ENCODE results near the gene SGSH.
A peak's percentile ranks its signal among the peaks of the same experiment; 100 is the strongest.
"Not testable (repeated sequence)": the region's sequence is repeated elsewhere in the genome, so short reads cannot be mapped to it uniquely, and the experiment has no call there.

The SGSH gene

DNA sequence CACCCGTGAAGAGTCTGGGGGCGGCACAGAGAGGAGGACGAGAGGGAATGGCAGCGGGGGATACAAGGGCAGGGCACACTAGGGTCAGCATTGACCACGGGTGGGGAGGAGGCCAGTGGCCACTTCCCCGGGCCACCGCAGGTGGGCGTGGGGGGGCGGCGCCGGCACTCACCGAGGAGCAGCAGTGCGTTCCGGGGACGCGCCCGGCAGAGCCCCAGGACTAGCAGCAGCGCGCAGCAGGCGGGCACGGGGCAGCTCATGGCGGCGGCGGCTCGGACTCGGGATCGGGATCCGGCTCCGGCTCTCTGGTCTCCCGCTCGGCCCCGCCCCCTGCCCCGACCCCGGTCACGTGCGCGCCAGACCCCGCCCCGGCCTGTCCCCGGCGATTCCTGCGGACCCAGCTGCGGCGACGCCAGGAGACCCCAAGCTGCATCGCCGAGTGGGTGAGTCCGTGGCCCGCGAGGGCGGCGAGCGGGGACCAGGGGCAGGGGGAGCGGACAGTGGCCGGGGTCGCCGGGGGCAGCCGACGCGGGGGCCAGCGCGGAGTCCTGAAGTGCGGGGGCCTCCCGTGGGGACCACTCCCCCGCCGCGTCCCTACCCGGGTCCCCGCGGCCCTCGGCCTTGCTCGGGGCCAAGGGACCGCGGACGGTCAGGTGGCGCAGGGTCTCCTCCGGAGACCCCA, at the start of gene SGSH, which contains the start of gene SLC26A11:
SGSH (minus strand) TSS at position 280 of the 682 bp plus-strand sequence; CDS start at position 260, 20 bp downstream.
SLC26A11 (plus strand) TSS at position 374 of the 682 bp plus-strand sequence. CDS start 1,134 bp downstream, outside the sequence.
- peak; percentile 16 to 54 for DNase-seq

DNA sequence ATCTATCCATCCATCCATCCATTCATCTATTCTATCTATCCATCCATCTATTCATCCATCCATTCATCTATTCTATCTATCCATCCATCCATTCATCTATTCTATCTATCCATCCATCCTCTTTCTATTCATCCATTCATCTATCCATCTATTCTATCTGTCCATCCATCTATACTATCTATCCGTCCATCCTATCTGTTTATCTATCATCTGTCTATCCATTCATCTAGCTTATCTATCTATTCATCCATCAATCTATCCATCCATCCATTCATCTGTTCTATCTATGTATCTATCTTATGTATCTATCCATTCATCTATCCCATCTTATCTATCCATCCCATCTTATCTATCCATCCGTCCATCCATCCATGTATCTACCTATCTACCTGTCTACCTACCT, 49.3 kb upstream of the SGSH start:
- DNase-seq: no peak

DNA sequence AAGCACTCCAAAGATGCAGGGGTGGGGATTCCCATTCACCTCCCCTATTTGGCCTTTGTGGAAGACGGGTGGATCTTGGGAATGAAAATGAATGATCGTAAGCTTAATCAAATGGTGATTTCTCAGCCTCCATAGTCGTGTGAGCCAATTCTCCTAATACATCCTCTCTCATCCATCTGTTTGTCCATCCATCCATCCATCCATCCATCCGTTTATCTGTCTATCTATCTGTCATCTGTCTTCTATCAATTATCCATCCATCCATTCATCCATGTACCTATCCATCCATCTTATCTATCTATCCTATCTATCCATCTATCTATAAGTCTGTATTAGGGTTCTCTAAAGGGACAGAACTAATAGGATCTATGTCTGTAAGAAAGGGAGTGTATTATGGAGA, 48.3 kb upstream of the SGSH start:
- no peak for DNase-seq

DNA sequence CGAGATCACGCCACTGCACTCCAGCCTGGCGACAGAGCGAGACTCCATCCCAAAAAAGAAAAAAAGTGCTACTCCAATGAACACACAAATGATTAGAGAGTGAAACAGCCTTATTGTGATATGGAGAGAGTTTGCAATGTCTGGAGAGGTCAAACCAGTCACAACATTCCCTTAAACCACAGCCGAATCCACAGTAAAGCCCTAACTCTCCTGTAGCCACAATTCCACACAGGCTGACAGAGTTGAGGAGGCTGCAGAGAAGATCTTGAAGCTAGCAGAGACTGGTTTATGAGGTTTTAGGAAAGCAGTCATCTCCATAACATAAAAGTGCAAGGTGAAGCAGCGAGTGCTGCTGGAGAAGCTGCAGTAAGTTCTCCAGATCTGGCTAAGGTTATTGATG, 47.3 kb upstream of the SGSH start:
- no peak for DNase-seq

DNA sequence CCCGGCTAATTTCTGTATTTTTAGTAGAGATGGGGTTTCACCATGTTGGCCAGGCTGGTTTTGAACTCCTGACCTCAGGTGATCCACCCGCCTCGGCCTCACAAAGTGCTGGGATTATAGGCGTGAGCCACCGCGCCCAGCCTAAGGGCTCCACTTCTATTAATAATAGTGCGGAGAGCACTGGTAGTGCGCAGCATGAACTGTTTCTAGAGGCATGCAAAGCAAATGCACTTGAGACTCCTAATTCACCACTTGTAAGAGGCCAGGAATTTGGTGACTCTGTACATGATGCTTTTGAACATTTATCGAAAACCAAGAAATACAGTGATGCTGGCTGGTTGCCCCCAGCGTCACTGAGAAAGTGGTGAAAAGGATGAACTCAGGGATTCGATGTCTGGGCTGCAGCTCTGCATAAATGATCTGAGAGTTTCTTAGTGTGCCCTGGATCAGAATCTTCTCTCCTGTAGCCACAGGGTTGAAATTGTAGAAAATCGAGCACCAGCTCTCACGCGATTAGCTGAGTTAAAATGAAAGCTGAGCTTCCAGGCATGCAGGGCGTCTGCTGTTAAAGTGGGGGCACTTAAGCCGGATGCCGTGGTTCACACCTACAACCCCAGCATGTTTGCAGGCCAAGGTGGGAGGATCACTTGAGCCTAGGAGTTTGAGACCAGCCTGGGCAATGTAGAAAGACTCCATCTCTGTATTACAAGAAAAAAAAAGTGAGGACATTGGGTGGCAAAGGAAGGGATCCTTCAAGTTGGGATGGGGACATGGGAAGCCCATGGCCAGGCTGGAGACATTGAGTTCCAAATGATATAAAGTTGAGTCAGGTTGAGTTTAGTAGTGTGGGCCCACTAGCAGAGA, 45.3 kb upstream of the SGSH start:
- DNase-seq: no peak

DNA sequence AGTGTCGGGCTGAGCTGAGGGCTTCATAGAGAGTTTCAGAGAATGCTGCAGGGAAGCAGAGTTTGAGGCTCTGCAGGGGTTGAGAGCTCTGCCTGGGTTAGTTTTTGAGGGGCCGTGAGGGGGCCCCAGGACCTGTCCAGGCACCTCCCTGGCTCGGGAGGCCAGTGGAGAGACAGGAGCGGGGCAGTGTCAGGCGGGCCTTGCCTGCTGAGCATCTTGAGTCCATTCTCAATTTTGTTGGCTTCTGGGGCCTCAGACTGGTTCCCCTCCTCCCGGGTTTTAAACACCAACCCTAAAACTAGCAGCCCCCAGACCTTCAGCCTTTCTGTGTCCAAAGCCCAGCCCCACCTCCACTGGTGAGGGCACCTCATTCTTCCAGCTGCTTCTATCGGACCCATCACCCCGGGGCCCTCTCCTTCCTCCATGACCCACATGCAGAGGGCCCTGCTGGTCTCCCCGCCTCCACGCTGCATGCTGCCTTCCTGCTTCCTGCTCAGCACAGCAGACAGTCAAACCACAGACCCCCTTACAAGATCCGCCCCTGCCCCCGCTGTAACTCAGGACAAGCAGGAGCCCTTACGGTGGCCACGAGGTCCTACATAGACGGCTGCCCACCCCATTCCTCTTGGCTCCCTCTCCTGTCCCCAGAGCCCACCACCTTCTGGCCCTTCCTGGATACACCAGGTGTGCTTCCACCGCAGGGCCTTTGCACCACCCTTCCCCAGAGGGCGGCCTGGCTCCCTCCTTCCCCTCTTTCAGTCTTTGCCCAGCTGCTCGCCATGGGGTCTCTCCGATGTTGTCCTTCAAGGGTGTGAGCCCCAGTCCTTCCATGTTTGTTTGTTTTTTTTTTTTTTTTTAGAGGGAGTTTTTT, 44.3 kb upstream of the SGSH start:
- DNase-seq: no peak

DNA sequence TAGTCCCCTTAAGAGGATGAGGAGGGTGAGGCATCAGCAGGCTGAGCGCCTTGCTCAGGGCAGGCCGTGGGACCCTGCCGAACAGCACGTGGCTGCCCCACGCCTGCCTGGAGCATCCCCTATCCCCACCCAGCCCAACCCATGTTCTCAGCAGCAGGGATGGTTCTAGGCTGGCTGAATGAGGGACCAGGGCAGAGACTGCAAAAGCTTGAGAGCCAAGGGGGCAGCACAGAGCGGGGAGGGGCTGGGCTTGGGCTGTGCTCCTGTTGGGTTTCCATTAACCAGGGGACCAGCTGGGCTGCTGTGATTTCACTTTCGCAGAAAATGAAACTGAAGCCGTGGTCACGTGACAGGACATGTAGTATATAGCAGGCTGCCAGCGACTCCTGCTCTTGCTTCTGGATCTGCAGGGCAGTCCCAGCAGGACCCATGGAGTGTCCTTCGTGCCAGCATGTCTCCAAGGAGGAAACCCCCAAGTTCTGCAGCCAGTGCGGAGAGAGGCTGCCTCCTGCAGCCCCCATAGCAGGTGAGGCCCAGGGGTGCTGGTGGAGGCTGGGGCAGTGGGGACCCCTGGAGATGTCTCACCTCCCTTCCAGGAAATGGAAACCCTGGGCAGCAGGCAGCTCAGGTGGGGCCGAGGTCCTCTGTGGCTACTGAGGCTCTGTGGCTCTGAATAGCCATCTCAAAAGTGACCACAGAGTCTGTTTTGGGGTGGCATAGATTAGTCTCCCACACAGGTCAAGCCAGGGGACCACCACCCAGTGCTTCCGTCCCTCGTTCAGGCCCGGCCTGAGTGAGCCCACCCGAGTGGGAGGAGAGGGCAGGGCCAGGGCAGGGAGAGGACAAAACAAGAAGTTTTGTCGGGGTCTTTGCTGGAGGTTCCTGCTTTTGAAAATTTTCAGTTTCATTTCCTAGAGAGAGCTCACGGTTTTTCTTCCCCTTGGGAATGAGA, 43.4 kb upstream of the SGSH start:
- no peak for DNase-seq

DNA sequence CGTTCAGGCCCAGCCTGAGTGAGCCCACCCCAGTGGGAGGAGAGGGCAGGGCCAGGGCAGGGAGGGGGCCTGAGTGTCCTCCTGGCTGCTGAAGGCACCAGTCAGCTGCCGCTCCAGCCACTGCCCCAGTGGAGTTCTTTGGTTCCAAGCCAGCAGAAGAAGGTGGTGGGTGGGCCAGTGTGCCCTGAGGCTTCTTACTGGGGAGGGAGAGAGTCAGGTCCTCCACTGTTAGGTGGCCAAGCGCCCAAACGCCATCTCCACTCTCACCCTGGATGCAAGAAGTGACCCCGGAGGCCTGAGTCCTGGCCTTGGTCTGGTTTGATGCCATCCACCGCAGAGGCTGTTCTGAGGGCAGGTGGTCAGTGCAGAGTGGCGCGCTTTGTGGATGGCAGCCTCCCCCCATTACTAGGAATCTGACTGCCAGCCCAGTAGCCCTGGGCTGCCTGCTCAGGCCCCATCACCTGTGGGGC, 42.7 kb upstream of the SGSH start:
- DNase-seq: no peak

DNA sequence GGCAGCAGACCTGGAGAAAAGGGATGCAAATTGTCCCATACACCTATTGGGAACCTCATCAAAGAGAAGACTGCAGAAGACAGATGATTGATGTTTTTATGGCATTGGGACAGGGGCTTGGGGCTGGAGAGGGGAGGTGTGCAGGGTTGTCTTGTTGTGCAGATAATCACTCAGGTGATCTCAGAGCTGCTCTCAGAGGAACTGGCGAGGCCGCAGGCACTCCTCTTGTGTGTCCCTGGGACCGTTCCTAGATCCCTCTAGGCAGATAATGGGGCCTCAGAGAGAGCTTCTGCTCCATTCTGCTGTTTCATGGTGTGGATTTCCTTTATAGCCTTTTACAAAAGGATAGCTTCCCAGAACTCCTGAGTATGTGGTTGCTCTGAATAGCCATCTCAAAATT, 42.2 kb upstream of the SGSH start:
- DNase-seq: no peak

DNA sequence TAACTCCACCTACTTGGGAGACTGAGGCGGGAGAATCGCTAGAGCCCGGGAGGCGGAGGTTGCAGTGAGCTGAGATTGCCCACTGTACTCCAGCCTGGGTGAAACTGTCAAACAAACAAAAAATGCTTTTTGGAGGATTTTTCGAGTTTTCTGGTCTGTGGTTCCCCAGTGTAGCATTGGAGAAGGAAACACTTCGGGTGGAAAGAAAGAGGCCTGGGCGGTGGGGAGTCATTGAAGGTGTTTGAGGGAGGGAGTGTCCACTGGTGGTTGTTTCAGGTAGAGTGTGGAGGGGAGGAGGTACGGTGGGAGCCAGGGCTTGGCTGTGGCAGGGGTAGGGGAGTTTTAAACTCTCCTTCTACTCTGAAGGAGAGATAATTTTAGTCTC, 41.8 kb upstream of the SGSH start:
- no peak for DNase-seq

DNA sequence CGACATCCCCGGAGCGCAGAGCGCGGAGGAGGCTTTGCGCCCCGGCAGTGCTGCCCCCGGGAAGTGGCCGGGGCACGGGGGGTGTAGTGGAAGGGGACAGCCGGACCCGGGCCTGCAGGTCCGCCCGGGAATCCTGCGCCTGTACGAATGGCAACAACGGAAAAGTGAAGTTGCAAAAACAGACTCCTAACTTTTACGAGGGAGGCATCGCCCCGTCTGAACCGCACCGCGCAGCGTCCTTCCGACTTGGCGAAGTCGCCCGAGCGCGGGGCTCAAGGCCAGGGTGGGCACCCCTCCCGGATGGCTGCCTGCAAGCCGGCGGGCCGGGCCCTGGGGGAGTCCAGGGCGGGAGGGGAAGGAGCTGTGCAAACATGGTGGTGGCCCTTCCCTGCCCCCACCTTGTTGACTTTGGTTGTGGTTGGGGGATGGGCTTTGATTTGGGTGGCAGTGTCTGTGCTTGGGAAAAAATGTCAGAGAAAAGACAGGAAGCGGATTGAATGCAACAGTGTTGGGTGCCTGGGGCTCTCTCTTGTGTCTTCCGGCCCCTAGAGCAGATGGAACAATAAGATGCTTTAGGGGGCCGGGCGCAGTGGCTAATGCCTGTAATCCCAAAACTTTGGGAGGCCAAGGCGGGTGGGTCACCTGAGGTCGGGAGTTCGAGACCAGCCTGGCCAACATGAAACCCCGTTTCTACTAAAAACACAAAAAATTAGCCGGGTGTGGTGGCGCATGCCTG, 41.2 kb upstream of the SGSH start:
- DNase-seq: peak; percentile 38 to 49

DNA sequence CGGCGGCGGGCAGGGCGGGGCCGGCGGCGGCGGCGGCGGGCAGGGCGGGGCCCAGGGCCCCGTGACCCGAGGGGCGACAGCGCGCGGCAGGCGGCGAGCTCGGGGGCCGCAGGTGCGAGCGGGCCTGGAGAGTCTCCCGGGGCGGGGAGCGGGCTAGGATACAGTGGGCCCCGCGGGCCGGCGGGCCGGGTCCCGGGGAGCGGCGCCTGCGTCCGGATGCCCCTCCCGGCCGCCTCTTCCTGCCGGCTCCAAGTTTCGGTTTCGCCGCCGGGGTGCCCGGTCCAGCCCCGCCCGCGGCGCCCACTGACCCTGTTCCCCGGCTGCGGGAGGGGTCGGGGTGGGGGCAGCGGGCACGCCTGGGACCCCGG, 40.6 kb upstream of the SGSH start, which contains the start of gene RNF213:
RNF213 (plus strand) TSS at position 62 of the 368 bp plus-strand sequence. CDS start 2,830 bp downstream, outside the sequence.
- DNase-seq: no peak

DNA sequence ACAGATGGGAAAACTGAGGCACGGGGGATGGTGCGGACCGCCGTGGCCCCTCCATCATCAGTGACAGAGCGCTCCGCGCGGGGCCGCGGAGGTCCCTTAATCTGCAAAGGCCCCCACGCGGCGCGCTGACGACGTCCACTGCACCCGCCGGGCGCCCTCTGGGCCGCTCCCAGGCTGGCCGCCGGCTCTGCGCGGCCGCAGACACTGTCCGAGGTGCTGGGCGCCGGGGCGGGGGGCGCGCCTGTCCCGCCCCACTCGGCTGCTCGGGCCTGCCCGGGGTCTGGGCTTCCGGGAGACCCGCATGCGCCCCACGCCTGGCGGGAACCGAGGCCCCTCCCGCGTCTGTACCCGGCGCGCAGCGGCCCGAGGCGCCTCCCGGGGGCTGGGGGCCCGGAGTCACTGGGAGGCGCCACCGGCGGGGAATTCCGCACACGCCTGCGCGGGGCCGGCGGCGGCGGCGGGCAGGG, 40.0 kb upstream of the SGSH start:
- DNase-seq: peak in 1 of 2 experiments; percentile 57

DNA sequence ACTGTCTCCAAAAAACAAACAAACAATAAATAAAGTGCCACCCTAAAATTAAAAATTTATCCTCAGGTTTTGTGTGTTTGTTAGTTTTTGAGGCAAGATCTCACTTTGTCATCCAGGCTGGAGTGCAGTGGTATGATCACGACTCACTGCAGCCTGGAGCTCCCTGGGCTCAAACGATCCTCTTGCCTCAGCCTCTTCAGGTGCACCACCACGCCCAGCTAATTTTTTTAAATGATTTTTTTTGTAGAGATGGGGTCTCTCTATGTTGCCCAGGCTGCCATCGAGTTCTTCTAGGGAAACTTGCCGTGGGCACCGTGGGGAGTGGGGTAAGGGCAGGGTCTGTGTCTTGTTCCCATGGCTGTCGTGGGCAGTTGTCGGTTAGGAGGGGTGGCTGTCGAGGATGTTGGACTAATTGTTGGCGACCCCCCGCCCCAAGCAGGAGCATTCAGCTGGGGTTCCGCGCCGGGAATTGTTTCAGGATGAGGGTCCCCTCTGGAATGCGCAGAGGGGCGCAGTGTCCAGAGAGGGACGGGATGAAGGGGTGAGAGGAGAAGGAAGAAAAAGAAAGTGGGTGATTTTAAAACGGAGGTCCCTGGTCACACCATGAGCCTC, 39.4 kb upstream of the SGSH start:
- no peak for DNase-seq

DNA sequence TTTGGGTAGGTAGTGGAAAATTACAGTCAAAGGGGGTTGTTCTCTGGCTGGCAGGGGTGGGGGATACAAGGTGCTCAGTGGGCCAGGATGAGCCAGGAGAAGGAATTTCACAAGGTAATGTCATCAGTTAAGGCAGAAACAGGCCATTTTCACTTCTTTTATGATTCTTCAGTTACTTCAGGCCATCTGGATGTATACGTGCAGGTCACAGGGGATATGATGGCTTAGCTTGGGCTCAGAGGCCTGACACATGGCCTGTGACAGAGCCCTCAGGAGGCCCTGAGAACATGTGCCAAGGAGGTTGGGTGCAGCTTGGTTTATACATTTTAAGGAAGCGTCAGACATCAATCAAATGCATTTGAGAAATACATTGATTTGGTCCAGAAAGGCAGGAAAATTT, 38.2 kb upstream of the SGSH start:
- not testable (repeated sequence) for DNase-seq

DNA sequence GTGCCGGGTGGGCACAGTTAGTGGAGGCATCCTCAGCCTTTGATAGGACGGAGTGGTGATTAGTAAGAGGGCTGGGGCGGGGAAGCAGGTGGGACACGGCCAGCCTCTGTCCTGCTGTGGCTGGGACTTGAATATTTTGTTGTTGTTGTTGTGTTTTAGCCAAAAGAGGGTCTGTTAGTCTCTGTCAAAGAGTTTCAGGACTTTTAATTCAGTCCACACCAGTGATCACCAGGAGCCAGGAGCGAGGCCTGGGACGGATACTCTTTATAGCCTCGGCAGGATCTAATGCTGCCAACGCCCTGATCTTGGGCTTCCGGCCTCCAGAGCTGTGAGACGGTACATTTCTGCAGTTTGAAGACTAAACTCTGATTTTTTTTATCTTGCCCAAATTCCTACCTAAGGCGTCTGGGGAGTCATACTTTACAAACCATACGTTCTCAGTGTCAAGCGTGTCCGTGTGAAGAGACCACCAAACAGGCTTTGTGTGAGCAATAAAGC, 37.6 kb upstream of the SGSH start:
- no peak for DNase-seq

DNA sequence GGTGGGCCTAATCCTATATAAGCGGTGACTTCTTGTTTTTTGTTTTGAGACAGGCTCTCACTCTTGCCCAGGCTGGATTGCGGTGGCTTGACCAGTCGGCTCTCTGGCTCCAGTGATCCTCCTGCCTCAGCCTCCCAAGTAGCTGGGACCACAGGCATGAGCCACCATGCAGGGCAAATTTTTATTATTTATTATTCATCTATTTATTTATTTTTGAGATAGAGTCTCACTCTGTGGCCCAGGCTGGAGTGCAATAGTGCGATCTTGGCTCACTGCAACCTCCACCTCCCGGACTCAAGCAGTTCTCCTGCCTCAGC, 35.9 kb upstream of the SGSH start:
- no peak for DNase-seq

DNA sequence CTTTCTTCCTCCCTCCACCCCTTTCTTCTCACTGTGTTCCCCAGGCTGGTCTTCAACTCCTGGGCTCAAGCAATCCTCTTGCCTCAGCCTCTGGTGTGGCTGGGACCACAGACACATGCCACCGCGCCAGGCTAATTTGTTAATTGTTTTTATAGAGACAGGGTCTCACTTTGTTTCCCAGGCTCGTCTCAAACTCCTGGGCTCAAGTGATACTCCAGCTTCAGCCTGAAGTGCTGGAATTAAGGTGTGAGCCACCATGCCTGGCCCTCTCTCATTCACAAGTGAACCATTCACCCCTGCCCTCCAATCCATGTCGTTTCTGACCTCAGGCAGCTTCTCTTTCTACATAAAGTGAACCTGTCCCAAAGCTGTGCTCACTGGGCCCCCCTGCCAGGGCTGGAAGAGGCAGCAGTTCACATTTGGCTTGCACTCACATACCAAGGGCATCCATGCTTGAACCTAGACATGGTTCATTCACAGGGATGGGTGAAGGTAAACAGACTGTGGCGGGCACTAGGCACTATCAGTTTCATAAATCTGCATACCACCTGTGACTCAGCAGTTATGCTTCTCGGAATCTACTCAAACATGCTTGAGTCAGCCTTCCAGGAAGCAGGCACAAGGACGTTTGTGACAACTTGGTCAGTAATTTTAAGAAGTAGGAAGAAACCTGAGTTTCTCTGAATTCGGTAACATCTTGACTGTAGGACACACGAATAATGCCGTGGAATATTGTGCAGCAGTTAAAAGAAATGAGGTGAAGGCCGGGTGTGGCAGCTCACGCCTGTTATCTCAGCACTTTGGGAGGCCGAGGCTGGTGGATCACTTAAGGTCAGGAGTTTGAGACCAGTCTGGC, 34.5 kb upstream of the SGSH start:
- DNase-seq: peak; percentile 65 to 86

DNA sequence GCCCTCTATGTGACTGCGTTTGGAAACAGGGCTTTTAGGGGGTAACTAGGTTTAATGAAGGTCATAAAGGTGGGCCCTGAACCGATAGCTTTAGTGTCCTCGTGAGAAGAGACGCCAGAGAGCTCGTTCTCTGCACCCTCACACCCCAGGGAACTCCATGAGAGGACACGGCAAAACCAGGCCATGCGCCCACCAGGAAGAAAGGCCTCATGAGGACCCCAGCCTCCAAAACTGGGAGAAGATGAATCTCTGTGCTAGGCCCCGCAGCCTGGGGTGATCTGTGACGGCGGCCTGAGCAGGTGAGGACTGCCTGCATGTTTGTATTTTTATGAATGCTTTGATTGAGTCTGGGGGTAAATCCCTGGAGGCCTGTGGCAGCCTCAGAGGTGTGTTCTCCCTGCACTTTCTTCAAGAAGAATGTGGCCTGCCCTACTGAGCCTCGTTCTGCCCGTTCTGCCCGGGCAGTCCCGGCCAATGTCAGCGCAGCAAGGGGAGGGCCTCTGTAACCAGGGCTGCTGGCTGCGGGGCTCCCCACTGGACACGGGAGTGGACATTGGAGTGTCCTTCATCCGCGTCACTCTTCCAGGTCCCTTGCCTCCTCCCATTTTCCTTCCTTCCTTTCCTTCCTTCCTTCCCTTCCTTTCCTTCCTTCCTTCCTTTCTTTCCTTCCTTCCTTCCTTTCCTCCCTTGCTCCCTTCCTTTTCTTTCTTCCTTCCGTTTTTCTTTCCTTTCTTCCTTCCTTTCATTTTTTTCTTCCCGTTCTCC, 33.7 kb upstream of the SGSH start:
- no peak for DNase-seq

Measured in SW 1271 (cell line).